ENCODE data around the gene ITIH6. TPM values are rescaled to one million over a fixed set of nuclear protein-coding genes. Genes with fewer than 3 reads are reported as not detected.
"Not testable (repeated sequence)": the region's sequence is repeated elsewhere in the genome, so short reads cannot be mapped to it uniquely, and the experiment has no call there.

The ITIH6 gene
- total and polyA plus RNA-seq, 4 donors, result 0.20 TPM; not detected in 3

GRCh38 chrX:54747733-54748393, 50.2 kb downstream of the ITIH6 start:
- no peak overlapping the region for H3K4me3 ChIP-seq
- no peaks in the 10 kb centered on the region for H3K4me1 ChIP-seq (ENCODE audit: control insufficient read depth in 5 of 5, insufficient read depth in 5 of 5, low read length in 5 of 5)
- H3K9ac ChIP-seq (ENCODE audit: insufficient read depth in 1 of 2, low read length in 2 of 2), result no peak overlapping the region
- H3K27ac ChIP-seq (ENCODE audit: low read depth in 1 of 2, low read length in 1 of 2), result no peak overlapping the region
- DNase-seq, result no peak
- H3K9me3 ChIP-seq (ENCODE audit: control insufficient read depth in 4 of 4, insufficient read depth in 3 of 4, low read length in 3 of 4), result peaks cover 0 to 5% (median 0%) of the 10 kb centered on the region in 4 donors
- no peak for TF ChIP-seq CTCF (IDR thresholded peaks at IDR 0.05; ENCODE audit: control extremely low read depth, extremely low read depth)
- no peaks in the 10 kb centered on the region for H3K27me3 ChIP-seq (ENCODE audit: control insufficient read depth in 3 of 3, insufficient read depth in 3 of 3, low read length in 2 of 3)
- H3K36me3 ChIP-seq (ENCODE audit: control insufficient read depth in 4 of 4, insufficient read depth in 4 of 4, low read length in 4 of 4), result no peaks in the 10 kb centered on the region
- no peak for ATAC-seq (ENCODE audit: insufficient read depth, low FRiP score)
- 54 to 67% methylated on average over 3 of the region's 3 CpGs for WGBS, 2 donors

- TF ChIP-seq CTCF (IDR thresholded peaks at IDR 0.05; ENCODE audit: control extremely low read depth, extremely low read depth), result no peak
- Histone ChIP-seq H3K9me3 (ENCODE audit: control insufficient read depth in 4 of 4, insufficient read depth in 3 of 4, low read length in 3 of 4) (peaks cover 0 to 5% (median 0%) of the 10 kb centered on the region in 4 donors), H3K36me3 (ENCODE audit: control insufficient read depth in 4 of 4, insufficient read depth in 4 of 4, low read length in 4 of 4) (no peaks in the 10 kb centered on the region), H3K27me3 (ENCODE audit: control insufficient read depth in 3 of 3, insufficient read depth in 3 of 3, low read length in 2 of 3) (no peaks in the 10 kb centered on the region), H3K4me1 (ENCODE audit: control insufficient read depth in 5 of 5, insufficient read depth in 5 of 5, low read length in 5 of 5) (no peaks in the 10 kb centered on the region), H3K27ac (ENCODE audit: low read depth in 1 of 2, low read length in 1 of 2) (no peak overlapping the region), H3K4me3 (no peak overlapping the region), H3K9ac (ENCODE audit: insufficient read depth in 1 of 2, low read length in 2 of 2) (no peak overlapping the region)
- ATAC-seq (ENCODE audit: insufficient read depth, low FRiP score) (no peak), DNase-seq (no peak)
- WGBS, 2 donors, result 54 to 97% methylated on average over 2 of the region's 2 CpGs
Observed at GRCh38 chrX:54746928-54747327, 51.1 kb downstream of the ITIH6 start.

- ATAC-seq (ENCODE audit: insufficient read depth, low FRiP score) (no peak), DNase-seq (no peak)
- H3K9me3 ChIP-seq (ENCODE audit: control insufficient read depth in 4 of 4, insufficient read depth in 3 of 4, low read length in 3 of 4), result peaks cover 0 to 5% (median 0%) of the 10 kb centered on the region in 4 donors
- no peaks in the 10 kb centered on the region for H3K27me3 ChIP-seq (ENCODE audit: control insufficient read depth in 3 of 3, insufficient read depth in 3 of 3, low read length in 2 of 3)
- no peak overlapping the region for H3K27ac ChIP-seq (ENCODE audit: low read depth in 1 of 2, low read length in 1 of 2)
- H3K4me3 ChIP-seq, result no peak overlapping the region
- no peaks in the 10 kb centered on the region for H3K36me3 ChIP-seq (ENCODE audit: control insufficient read depth in 4 of 4, insufficient read depth in 4 of 4, low read length in 4 of 4)
- no peaks in the 10 kb centered on the region for H3K4me1 ChIP-seq (ENCODE audit: control insufficient read depth in 5 of 5, insufficient read depth in 5 of 5, low read length in 5 of 5)
- 66 to 92% methylated on average over 2 of the region's 2 CpGs for WGBS, 2 donors
- TF ChIP-seq CTCF (IDR thresholded peaks at IDR 0.05; ENCODE audit: control extremely low read depth, extremely low read depth), result no peak
- no peak overlapping the region for H3K9ac ChIP-seq (ENCODE audit: insufficient read depth in 1 of 2, low read length in 2 of 2)
Observed at GRCh38 chrX:54745676-54746075, 52.4 kb downstream of the ITIH6 start.

GRCh38 chrX:54738567-54738966, 59.5 kb downstream of the ITIH6 start:
- H3K27me3 ChIP-seq (ENCODE audit: control insufficient read depth in 3 of 3, insufficient read depth in 3 of 3, low read length in 2 of 3); H3K4me3 ChIP-seq; H3K27ac ChIP-seq (ENCODE audit: low read depth in 1 of 2, low read length in 1 of 2); H3K36me3 ChIP-seq (ENCODE audit: control insufficient read depth in 4 of 4, insufficient read depth in 4 of 4, low read length in 4 of 4); H3K9ac ChIP-seq (ENCODE audit: insufficient read depth in 1 of 2, low read length in 2 of 2); H3K4me1 ChIP-seq (ENCODE audit: control insufficient read depth in 5 of 5, insufficient read depth in 5 of 5, low read length in 5 of 5); DNase-seq; ATAC-seq (ENCODE audit: insufficient read depth, low FRiP score): not testable (repeated sequence)
- H3K9me3 ChIP-seq (ENCODE audit: control insufficient read depth in 4 of 4, insufficient read depth in 3 of 4, low read length in 3 of 4), result peaks cover 0 to 14% (median 2%) of the 10 kb centered on the region in 4 donors
- 87 to 90% methylated on average over 4 to 6 of the region's 6 CpGs for WGBS, 2 donors

- not testable (repeated sequence) for H3K4me3 ChIP-seq; DNase-seq; H3K4me1 ChIP-seq (ENCODE audit: control insufficient read depth in 5 of 5, insufficient read depth in 5 of 5, low read length in 5 of 5); ATAC-seq (ENCODE audit: insufficient read depth, low FRiP score); H3K27me3 ChIP-seq (ENCODE audit: control insufficient read depth in 3 of 3, insufficient read depth in 3 of 3, low read length in 2 of 3); H3K9ac ChIP-seq (ENCODE audit: insufficient read depth in 1 of 2, low read length in 2 of 2); H3K36me3 ChIP-seq (ENCODE audit: control insufficient read depth in 4 of 4, insufficient read depth in 4 of 4, low read length in 4 of 4); H3K27ac ChIP-seq (ENCODE audit: low read depth in 1 of 2, low read length in 1 of 2)
- peaks cover 0 to 14% (median 2%) of the 10 kb centered on the region in 4 donors for H3K9me3 ChIP-seq (ENCODE audit: control insufficient read depth in 4 of 4, insufficient read depth in 3 of 4, low read length in 3 of 4)
- WGBS, 2 donors, result 84 to 92% methylated on average over 13 to 36 of the region's 36 CpGs
Observed at GRCh38 chrX:54736298-54736942, 61.6 kb downstream of the ITIH6 start.
